Muscle layer of duodenum (tissue), 2 donors: Measurements from ENCODE around the gene GPR4.

Experiments used
- H3K27ac ChIP-seq: one replicate; pipeline ENCODE4 v1.7.0; 2013; ENCODE audit warnings: mild to moderate bottlenecking, low read length
- H3K27me3 ChIP-seq: one replicate; pipeline ENCODE4 v1.7.0; 2013; ENCODE audit warnings: low read depth, mild to moderate bottlenecking, control low read depth, low read length
- H3K36me3 ChIP-seq, 2 donors: one replicate each; pipeline ENCODE4 v1.7.0; 2013; ENCODE audit warnings: low read length in 2 of 2, control low read depth in 1 of 2, mild to moderate bottlenecking in 1 of 2; ENCODE audit not compliant: insufficient read depth in 2 of 2, control insufficient read depth in 1 of 2
- H3K4me1 ChIP-seq, 2 donors: one replicate each; pipeline ENCODE4 v1.7.0; 2013; ENCODE audit warnings: low read length in 2 of 2, mild to moderate bottlenecking in 2 of 2, control low read depth in 1 of 2, moderate library complexity in 1 of 2; ENCODE audit not compliant: insufficient read depth in 2 of 2, control insufficient read depth in 1 of 2
- H3K4me3 ChIP-seq, 2 donors: one replicate each; pipeline ENCODE4 v1.7.0; 2013; ENCODE audit warnings: low read length in 2 of 2, low read depth in 1 of 2, mild to moderate bottlenecking in 1 of 2
- H3K9me3 ChIP-seq, 2 donors: one replicate each; pipeline ENCODE4 v1.7.0; 2013; ENCODE audit warnings: low read length in 2 of 2, control low read depth in 1 of 2, mild to moderate bottlenecking in 1 of 2; ENCODE audit not compliant: control insufficient read depth in 1 of 2
- donor health status: healthy.

Gene GPR4

GRCh38 chr19:45601524-45602374 lies at the start of gene GPR4:
Gene GPR4, minus strand, starts transcription at chr19:45602212. Its CDS starts 10,346 bp downstream, at chr19:45591866.
- Histone ChIP-seq H3K27ac (peak within 1 kb of the TSS; percentile 14), H3K4me3 (peak within 1 kb of the TSS; percentile 41 to 47), H3K27me3 (peaks cover 57% of the 10 kb centered on the region), H3K9me3 (no peaks in the 10 kb centered on the region), H3K36me3 (no peaks in the 10 kb centered on the region), H3K4me1 (peaks cover 3 to 25% of the 10 kb centered on the region in 2 donors)

GRCh38 chr19:45650722-45651121 lies 48.7 kb upstream of the GPR4 start:
- no peaks in the 10 kb centered on the region for H3K9me3 ChIP-seq
- no peak overlapping the region for H3K27ac ChIP-seq
- H3K4me1 ChIP-seq = peaks cover 0 to 4% of the 10 kb centered on the region in 2 donors
- H3K36me3 ChIP-seq = no peaks in the 10 kb centered on the region
- peaks cover 6% of the 10 kb centered on the region for H3K27me3 ChIP-seq
- no peak overlapping the region for H3K4me3 ChIP-seq

DNA sequence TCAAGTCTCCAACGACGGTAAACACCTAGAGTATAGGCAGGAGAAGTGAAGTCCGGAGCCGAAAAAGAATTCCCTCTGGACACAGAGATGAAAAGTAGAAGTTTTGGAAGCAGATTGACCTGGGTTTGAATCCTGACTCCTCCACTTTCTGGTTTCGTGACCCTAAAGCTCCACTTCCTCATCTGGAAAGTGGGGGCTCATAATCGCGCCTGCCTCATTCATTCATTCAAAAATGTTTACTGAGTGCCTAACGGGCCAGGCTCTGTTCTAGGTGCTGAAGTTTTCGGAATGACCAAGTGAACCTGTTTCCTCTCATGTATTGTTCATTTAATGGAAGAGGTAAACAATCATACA lies 44.3 kb upstream of the GPR4 start:
- Histone ChIP-seq H3K36me3 (no peaks in the 10 kb centered on the region), H3K27ac (no peak overlapping the region), H3K4me1 (peaks cover 0 to 32% of the 10 kb centered on the region in 2 donors), H3K9me3 (no peaks in the 10 kb centered on the region), H3K27me3 (peaks cover 11% of the 10 kb centered on the region), H3K4me3 (peak overlapping the region in 1 of 2 donors; percentile 26)

GRCh38 chr19:45645631-45646344 lies 43.8 kb upstream of the GPR4 start:
- Histone ChIP-seq H3K27ac (no peak overlapping the region), H3K4me3 (peak overlapping the region; percentile 26 to 42), H3K9me3 (no peaks in the 10 kb centered on the region), H3K36me3 (no peaks in the 10 kb centered on the region), H3K27me3 (peaks cover 11% of the 10 kb centered on the region), H3K4me1 (peaks cover 0 to 36% of the 10 kb centered on the region in 2 donors)

- Histone ChIP-seq H3K27ac (no peak overlapping the region), H3K4me1 (peaks cover 0 to 36% of the 10 kb centered on the region in 2 donors), H3K9me3 (no peaks in the 10 kb centered on the region), H3K36me3 (no peaks in the 10 kb centered on the region), H3K27me3 (peaks cover 11% of the 10 kb centered on the region), H3K4me3 (peak overlapping the region in 1 of 2 donors; percentile 42)
Observed at GRCh38 chr19:45645068-45645630, 43.1 kb upstream of the GPR4 start.

- Histone ChIP-seq H3K4me1 (peaks cover 0 to 40% of the 10 kb centered on the region in 2 donors), H3K9me3 (no peaks in the 10 kb centered on the region), H3K4me3 (no peak overlapping the region), H3K27me3 (peaks cover 11% of the 10 kb centered on the region), H3K36me3 (no peaks in the 10 kb centered on the region), H3K27ac (no peak overlapping the region)
Observed at GRCh38 chr19:45643927-45644771, 42.1 kb upstream of the GPR4 start.

DNA sequence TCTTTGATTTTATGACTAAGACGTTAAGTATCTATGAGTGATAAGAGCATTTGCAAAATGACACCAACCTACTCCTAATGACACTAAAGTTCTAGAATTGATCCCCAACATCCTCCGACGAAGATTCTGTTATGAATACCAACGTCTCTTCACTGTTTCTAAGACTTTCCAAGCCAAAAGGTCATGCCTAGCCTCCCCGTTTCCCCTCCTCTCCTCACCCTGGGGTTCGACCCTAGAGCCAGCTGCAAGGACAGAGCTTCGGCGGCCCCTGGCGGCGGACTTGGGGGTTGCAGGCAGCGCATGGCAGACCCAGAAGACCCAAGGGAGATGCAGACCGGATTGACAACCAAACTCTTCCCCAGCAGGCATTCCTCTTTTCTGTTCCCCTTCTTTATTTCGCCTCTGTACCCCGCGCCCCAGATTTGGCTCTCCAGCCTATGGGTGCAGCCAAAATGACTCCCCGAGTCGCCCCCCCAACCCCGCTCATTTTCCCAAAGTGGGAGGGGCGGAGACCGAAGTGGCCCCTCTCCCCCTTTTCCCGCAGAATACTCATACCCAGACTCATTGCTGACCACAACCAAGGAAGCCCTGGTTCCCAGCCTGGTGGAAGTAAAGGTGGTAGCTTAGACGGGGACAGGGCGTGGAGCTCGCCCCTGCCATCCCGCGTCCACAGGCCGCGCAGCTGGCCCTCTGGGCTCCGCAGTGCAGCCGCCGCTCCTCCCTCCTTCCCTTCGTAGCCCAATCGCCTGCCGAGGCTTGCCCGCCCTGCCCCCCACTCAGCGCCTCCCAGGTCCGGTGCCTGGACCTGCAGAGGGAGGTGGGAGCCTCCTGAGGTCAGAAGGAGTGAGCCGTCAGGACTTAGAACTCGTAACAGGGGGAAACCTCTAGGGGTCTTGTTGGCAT lies 41.3 kb upstream of the GPR4 start:
- Histone ChIP-seq H3K27ac (no peak overlapping the region), H3K27me3 (peaks cover 11% of the 10 kb centered on the region), H3K36me3 (no peaks in the 10 kb centered on the region), H3K4me3 (no peak overlapping the region), H3K9me3 (no peaks in the 10 kb centered on the region), H3K4me1 (peaks cover 4 to 48% of the 10 kb centered on the region in 2 donors)

DNA sequence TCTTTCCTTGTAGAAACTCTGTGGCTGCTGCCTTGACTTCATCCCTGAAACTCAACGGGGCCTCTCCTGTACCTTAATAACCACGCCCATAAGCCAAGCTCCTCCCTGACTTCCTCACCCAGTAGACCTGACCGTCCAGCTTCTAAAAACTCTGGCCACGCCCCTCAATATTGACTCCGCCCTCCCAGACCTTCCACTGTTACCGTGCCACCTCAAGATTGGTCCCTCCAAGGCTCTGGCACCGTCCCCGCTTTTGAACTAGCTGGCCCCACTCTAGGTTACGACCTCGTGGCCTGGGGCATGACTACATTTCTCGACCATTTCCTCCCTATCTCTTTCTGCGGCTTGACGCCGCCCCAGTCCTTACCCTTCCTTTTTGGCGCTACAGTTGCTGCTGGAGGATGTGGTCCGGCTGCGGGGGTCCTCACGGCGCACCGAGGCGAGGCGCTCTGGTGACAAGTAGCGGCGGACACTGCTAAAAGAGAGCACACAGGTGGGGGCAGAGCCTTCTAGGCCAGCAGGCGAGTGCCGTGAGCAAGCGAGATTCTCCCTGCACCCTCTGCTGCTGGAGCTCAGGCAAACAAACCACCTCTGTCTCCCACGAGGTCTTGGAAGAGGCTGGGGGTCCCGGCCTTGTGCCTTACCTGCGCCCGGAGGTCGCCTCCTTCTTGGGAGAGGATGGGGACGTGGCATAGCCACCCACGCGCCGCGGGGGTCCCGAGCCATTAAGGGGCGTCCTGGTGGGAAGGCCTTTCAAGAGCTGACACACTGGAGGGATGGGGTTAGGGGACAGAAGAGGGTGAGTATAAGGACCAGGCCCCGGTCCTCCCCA lies 39.5 kb upstream of the GPR4 start:
- Histone ChIP-seq H3K27ac (peak overlapping the region; percentile 56), H3K4me1 (peaks cover 4 to 49% of the 10 kb centered on the region in 2 donors)

DNA sequence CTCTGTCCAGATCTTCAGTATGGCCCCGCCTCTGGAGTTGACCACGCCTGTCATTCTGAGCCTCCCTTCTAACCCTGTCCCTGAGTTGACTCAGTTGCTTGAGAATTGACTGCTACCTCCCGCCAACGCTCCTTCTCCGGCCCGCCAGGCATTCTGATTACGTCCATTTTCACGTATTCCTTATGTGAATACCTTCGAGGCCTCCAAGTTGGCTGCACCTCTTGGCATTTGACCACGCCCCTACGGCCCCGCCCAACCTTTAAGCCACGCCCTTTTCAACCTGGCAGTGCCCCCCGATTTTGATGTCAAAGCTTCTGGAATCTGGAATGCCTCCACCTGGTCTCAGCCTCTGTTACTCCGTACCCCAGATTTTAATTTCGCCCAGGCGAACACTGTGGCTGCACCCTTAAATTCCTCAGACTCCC lies 38.8 kb upstream of the GPR4 start:
- no peaks in the 10 kb centered on the region for H3K36me3 ChIP-seq
- H3K27me3 ChIP-seq = peaks cover 5% of the 10 kb centered on the region
- no peak overlapping the region for H3K27ac ChIP-seq
- H3K9me3 ChIP-seq = no peaks in the 10 kb centered on the region
- peak overlapping the region in 1 of 2 donors; percentile 53 for H3K4me3 ChIP-seq
- peaks cover 4 to 46% of the 10 kb centered on the region in 2 donors for H3K4me1 ChIP-seq

More for the DNA sequence above, 39.5 kb upstream of the GPR4 start:
- Histone ChIP-seq H3K9me3 (no peaks in the 10 kb centered on the region), H3K27me3 (peaks cover 11% of the 10 kb centered on the region), H3K36me3 (no peaks in the 10 kb centered on the region), H3K4me3 (peak overlapping the region; percentile 44 to 53)
